NCI-H1105 (cell line): ENCODE data around the gene PHETA1.
A peak's percentile ranks its signal among the peaks of the same experiment; 100 is the strongest.

Experiments used
- DNase-seq: peaks from one replicate; lab custom pipeline; 2025; lab: John Stamatoyannopoulos, UW

Gene PHETA1

DNA sequence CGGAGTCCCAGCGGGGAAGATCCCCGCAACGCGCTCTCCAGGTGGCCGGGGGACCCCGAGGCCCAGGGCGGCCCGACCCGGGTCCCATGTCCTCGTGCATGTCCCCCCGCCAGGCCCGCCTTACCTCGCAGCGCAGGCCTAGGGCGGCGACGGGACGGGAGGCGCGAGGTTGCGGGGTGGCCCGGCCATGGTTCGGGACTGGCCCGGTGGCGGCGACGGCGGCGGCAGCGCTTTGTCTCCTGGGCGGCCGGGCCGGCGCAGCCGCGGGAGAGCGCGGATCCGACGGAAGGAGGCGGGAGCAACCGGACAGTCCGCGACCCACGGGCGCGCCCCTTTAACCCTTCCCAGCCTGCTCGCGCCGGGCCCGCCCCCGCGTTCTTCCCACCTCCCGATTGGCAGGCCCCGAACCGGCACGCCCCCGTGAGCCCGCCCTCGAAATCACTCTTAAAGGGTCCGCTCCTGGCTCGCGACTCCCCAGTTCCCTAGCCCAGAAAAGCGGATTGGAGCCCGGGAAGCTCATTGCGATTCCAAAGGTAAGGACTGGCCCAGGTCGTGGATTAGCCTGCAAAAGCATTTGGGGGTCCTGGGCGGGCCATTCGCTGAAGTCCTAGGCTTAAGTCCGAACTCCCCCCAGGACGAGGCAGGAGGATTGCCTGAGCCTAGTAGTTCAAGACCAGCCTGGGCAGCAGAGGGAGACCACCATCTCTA, at the start of gene PHETA1:
Gene PHETA1, minus strand, starts transcription at position 308 of the 708 bp plus-strand sequence. CDS start 5,668 bp downstream, outside the sequence.
- DNase-seq: peak; percentile 74

DNA sequence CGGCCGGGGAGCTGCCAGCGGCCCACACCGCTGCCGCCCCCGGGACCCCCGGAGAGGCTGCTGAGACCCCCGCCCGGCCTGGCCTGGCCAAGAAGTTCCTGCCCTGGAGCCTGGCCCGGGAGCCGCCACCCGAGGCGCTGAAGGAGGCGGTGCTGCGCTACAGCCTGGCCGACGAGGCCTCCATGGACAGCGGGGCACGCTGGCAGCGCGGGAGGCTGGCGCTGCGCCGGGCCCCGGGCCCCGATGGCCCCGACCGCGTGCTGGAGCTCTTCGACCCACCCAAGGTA, 49.6 kb upstream of the PHETA1 start:
- no peak for DNase-seq

DNA sequence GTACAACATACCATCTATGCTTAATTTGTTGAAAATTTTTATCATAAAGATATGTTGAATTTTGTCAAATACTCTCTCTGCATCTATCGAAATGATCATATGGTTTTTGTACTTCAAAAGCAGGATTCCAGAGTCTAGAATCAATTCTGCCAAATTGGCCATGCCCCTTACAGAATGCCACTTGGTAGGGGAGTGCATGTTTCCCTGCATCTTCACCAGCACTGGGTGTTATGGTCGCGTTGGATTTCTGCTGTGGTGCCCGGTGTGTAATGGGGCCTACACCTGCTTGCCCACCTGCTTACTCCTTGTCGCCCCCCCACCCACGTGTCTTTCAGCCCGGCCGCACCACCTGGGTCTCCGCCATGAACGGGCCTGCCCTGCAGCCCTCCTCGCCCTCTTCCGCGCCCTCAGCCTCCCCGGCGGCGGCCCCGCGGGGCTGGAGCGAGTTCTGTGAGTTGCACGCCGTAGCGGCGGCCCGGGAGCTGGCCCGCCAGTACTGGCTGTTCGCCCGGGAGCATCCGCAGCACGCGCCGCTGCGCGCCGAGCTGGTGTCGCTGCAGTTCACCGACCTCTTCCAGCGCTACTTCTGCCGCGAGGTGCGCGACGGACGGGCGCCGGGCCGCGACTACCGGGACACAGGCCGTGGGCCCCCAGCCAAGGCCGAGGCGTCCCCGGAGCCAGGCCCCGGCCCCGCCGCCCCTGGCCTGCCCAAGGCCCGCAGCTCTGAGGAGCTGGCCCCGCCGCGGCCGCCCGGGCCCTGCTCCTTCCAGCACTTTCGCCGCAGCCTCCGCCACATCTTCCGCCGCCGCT, 49.1 kb upstream of the PHETA1 start:
- no peak for DNase-seq

GRCh38 chr12:111417290-111417689, 48.4 kb upstream of the PHETA1 start:
- no peak for DNase-seq

DNA sequence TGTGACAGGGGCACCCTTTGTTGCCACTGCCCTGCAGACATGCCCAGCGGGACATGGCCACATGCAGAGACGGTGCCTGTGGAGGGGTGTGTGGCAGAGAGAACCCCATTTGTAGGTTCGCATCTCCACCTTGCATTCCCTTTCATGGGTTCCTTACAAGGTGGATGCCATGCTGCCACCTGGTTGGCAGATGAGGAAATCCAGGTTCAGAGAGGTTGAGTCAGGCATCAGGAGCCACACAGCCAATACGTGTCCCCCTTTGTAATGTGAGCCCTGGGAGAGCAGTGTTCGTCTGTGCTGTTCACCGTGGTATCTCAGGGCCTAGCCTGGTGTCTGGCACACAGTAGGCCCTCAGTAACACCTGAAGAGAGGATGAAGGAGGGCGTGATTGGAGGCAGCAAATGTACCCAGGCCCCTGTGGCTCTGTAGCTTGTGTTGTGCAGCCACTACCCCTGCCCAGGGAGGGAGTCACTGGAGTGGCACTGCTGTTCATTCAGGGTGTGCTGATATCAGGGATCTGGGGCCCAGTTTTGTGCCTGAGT, 45.9 kb upstream of the PHETA1 start:
- DNase-seq: no peak

DNA sequence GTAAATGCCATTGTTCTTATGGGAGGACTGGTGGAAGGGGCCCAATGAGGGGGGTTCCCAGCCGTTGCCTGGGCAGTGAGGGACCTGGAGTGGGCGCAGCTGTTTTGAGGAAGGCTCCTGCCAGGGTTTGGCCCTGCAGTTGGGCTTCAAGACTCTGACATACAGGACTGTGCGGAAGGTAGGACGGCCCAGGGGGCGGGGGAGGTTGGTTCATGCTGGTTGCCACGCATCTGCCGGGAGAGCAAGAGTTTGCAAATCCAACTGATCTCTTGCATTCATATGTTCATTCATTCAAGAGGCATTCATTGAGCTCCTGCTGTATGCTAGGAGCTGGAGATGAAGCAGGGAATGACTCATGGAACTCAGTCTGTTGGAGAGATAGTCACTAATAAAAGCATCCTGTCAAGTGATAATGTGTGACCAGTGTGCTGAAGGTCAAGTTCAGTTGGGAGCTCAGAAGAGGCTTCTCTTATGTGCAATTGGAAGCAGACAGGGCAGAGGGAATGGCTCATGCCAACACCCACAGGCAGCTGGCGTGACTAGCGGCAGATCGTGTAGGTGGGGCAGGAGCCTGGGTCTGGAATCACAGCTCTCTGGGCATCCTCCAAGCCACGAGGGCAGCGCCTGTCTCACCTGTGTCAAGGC, 44.7 kb upstream of the PHETA1 start:
- DNase-seq: no peak

DNA sequence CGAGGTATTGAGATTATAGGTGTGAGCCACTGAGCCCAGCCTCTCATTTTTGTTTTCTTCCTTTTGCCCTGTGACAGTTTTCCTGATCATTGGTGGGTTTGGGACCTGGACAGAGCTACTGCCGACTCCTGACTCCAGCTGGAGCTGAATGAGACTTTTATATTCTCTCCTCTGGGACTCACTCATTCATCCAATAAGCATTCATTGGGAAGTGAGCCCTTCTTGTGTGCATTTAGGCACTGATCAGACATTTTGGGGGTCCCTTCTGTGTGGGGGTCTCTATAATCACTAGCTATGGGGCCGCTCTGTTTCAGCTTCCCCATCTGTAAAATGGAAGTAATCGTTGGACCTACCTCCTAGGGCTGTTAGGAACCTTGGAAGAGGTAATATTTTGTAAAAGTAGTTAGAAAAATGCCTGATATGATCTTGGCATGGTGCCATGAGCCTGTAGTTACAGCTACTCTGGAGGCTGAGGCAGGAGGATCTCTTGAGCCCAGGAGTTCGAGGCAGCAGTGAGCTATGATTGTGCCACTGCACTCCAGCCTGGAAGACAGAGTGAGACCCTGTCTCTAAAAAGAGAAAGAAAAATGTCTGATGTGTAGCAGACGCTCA, 44.0 kb upstream of the PHETA1 start:
- no peak for DNase-seq

DNA sequence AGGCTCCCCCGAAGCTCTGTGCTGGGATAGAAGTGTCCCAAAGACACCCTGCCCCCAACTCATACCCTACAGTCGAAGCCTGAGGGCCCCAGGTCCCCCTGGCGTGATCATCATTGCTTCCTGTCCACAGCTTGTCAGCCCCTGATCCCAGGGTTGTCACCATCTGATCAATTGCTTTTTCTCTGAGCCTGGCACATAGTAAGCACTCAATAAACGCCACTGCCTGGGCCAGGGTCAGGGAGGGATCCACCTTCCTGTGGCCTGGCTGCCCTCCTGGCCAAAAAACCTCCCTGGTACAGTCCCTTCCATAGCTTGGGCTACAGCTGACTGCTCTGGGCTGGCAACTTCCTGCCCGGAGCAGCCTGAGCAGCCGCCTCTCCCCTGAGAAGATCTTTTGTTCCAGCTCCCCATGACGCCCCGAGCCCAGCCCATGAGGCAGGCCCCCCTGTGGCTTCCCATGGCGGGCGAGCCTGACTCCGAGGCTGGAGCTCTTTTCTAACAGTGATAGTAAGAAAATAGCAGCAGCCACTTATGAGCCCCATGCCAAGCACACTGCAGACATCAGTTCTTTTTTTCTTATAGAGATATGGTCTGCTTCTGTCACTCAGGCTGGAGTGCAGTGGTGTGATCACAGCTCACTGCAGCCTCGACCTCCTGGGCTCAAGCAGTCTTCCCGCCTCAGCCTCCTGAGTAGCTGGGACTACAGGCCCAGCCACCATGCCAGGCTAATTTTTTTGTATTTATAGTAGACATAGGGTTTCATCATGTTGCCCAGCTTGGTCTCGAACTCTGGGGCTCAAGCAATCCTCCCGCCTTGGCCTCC, 43.3 kb upstream of the PHETA1 start:
- no peak for DNase-seq

GRCh38 chr12:111411185-111411764, 42.4 kb upstream of the PHETA1 start:
- DNase-seq: no peak

DNA sequence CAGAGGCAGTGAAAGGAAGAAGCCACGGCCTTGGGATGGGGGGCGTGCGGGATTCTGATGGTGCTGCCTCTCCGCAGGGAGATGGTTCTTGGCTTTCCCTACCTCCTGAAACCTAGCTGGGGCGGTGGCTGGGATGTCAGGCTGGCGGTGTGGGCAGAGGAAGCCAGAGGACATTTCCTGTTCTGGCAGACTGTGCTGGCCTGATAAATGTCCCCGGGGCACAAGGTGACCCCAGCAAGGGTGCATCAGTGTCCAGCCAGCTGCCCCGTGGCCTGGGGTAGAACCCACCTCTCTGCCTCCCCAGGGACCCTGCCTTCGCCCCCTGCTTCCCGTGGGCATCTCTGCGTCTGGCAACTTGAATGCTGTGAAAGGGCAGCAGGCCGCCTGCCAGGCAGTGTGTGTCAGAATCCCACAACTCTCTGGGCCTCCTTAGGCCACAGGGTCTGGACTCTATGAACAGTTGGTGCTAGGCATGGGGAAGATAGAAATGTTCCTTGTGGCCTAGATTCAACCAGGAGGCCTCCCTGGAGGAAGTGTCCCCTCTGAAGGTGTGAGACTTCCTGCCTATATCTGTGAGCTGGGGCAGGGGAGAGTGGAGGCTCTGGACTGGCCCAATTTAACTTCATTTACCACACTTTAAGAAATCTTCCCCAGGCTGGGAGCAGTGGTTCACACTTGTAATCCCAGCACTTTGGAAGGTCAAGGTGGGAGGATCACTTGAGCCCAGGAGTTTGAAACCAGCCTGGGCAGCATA, 41.7 kb upstream of the PHETA1 start:
- DNase-seq: no peak

DNA sequence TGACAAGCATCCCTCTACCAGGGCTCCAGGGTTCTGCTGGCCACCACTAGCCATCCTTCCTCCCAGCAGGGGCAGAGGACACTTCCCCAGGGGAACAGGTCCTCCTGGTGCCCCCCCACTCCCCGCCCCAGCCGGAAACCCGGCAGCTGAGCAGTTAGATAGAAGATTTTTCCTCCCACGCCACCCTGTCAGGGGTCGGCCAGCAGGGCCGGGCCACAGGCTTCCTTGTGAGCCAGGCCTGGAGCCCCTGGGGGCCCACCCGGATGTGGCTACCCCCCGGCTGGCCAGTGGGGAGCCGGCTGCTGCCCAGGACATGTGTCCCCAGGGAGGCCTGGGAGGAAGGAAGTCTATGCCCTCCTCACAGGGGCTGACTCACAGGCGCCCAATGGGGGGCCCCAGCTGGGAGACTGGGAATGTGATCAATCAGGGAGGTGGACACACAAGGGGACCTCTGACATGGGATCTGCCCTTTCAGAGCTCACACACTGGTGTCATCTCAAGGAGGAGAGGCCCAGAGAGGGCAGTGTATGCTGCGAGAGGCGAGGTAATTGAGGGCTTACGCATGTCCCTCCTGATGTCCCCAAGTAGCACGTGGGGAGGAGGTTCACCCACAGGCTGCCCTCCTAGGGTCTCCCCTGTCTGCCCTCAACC, 41.0 kb upstream of the PHETA1 start:
- DNase-seq: no peak

DNA sequence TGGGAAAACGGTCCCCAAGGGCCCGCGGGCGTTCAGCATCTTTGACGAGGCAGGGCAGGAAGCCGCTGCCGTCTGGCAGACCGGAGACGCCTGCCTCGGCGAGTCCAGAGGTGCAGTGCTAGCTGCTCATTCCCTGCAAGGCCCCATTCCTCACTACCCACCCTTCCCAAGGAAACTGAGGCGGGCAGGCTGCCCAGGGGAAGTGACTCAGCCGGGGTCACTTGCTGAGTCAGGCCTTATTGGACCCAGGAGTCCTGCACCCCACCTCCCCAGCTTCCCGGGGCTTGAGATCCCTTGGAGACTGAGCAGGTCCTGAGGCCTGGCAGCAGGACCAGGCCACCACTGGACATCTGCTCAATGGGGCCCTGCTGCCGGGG, 40.5 kb upstream of the PHETA1 start:
- no peak for DNase-seq

DNA sequence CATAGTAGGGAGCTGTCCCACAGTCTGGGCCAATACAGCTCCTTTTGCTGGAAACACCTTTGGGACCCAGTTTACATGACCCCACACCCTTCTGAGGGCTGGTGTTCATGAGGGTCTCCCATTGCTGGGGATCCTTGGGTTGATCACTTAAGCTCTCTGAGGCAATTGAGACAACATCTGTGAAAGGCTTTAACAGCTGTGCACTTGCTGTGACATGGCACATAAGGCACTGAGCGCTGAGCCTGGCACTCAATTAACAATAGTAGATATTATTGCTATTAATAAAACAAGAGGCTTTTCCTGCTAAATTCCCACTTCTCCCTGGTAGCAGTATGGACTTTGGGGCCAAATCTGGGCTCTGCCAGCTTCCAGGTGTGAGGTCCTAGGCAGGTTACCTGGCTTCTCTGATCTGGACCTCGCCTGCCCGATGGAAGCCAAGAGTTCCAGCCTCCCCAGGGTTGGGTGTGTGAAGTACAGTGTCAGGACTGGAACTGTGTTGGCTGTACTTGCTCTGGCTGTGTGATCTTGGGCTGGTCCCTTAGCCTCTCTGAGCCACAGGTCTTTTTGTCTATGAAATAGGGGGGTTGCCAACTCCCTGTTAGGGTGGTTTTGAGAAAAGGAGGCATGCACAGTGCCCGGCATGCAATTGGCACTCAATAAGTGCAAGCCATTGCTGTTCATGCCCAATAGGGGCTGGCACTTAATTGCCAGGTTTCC, 39.9 kb upstream of the PHETA1 start:
- no peak for DNase-seq

DNA sequence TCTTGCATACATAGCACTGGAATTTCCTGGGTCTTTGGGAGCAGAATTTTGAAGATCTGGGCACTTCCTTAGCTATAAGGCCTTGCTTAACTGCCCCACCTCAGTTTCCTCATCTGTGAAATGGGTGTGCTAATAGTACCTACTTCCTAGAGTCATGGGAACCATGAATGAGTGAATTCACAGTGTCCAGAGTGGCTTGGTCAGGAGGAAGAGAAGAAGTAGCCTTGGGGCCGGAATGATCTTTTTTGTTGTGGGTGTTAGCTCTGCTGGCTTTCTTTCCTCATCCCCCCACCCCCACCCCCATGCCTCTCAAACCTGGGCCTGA, 39.2 kb upstream of the PHETA1 start:
- DNase-seq: no peak

- no peak for DNase-seq
Measured at GRCh38 chr12:111407377-111408115, 38.7 kb upstream of the PHETA1 start.

- no peak for DNase-seq
Measured at GRCh38 chr12:111406474-111407376, 37.8 kb upstream of the PHETA1 start.

DNA sequence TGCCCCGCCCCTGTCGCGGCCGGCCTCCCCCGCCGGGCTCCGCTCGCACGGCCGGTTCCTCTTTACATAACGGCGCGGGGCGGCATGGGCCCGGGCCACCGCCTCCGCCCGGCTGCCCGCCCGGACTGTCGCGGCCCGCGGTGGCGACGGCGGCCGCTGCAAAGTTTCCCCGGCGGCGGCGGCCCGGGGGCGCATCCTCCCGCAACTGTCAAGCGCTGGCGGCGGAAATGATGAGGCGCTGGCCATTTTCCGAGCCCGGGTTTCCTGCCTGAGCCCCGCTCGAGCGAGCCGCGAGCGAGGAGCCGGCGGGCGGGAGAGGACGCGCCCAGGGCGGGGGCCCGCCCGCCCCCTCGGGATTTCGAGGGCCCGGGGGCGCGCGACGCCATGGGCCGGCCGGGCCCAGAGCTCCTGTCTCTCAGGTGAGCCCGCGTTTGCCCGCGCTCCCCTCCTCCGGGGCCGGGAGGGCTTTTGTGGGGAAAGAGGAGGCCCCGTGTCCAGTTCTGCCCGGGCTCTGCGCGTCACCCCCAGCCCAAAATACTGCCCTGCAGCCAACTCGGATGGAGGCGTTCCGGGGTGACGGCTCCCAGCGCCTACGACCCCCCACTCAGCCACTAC, 37.1 kb upstream of the PHETA1 start, which contains the start of gene SH2B3:
Gene SH2B3, plus strand, starts transcription at position 65 of the 615 bp plus-strand sequence. CDS start 12,223 bp downstream, outside the sequence.
- peak; percentile 42 for DNase-seq
